Activated CD8-positive, alpha-beta memory T cell treated with anti-CD3 and anti-CD28 coated beads, Interleukin-2, amount 50 U/mL, for 24 hours (primary cell): Measurements from ENCODE around the gene TRMT2A.

ENCODE experiments used
- DNase-seq: peaks from one replicate; pipeline ENCODE4 v3.0.0-alpha.2; 2020; ENCODE audit errors: extremely low read depth

TRMT2A gene

GRCh38 chr22:20133930-20134549 lies 17.0 kb upstream of the TRMT2A start:
- no peak for DNase-seq

DNA sequence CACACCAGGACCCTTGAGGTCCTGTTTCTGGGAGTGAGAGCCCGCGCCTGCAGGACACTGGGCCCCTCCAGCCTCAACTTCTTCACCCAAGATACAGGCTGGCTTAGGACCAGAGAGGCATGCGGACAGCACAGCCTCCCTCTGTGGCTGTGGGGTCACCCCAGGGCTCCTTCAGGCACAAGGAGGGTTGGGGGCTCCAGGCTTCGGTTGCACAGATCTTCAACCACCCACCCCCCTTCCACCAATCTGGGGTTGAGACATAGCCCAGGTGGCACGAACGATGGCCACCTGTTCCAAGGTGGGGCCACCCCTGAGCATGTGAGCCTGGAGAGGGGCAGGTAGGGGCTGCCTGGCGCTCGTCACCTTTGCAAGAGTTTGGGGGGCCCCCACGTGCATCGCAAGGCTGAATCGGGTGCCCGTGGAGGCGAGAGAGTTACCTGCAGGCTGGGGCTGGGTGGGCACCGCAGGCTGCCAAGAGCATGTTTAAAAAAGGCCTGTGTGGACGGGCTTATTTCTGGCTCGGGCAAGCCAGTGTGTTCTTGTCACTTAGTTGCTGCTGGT lies 15.7 kb upstream of the TRMT2A start:
- no peak for DNase-seq

GRCh38 chr22:20131859-20132685 lies 15.0 kb upstream of the TRMT2A start:
- DNase-seq = no peak

GRCh38 chr22:20131597-20131858 lies 14.5 kb upstream of the TRMT2A start, which contains the start of gene ZDHHC8:
Gene ZDHHC8 (plus strand): TSS chr22:20131804. CDS start chr22:20131948, 144 bp downstream.
- DNase-seq = no peak

- DNase-seq = peak; percentile 51
Observed at GRCh38 chr22:20130731-20131596, 13.9 kb upstream of the TRMT2A start.

DNA sequence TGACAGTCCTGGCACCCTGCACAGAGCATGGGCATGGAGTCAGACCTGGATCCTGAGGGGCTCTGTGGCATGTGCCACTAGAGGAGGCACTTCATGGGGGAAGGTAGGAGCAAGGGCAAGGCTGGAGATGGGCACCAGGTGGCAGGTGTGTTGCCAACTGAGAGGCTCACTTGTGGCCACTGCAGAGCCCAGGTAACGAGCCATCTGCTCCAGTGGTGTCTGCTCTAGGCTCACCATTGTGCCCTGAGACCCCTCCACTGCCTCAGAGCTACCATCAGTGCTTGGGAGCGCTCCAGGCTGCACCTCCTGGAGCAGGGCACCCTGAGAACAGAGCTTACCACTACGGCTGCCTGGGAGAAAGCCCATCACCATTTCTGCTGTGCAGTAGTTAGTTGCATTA lies 13.3 kb upstream of the TRMT2A start:
- no peak for DNase-seq

DNA sequence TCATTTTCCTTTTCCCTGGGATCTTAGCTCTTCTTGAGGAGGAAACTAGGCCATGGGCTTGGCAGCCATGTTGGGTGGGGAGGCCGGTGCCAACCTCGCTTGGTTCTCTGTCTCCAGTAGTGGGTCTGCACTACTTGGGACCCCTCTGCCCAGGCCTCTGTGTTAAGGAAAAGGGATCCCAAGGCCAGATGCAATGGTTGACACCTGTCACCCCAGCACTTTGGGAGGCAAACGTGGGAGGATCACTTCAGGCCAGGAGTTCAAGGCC lies 12.7 kb upstream of the TRMT2A start:
- DNase-seq = no peak

DNA sequence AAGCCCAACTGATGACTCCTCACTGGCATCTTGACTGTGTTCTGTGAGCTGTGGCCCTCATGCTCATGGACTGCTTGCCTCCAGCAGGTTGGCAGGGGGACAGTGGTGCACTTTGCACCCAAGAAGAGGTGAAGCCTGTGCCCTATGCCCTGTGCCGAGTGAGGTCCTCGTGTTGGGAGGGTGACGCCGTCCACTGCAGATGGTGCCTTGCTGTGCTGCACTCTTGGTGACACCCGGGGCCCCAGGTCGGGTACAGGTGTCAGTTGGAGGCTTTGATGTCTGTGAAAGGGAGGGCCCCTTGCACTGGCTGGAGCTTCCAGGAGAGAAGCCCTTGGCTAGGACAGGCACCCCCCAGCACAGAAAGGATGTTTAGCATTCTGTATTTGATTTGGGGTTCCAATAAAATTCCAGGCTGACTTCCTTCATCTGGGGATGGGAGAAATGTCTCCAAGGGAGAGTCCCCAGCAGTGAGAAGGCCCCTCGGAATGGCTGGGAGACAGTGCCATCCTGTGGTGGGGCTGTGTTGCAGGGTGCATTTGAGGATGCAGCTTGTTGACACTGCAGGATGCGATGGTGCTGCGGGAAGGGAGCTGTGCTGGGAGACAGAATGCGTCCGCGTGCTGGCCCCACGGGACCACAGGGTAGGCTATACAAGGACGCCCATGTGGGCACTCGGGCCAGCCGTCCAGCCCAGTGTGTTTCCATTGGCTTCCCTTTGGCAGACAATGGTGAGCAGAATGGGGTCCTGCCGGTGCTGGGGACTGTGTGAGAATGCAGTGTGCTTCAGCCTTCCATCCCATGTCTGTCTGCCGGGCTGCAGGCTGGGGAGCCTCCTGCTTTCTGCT lies 12.1 kb upstream of the TRMT2A start:
- DNase-seq = no peak

DNA sequence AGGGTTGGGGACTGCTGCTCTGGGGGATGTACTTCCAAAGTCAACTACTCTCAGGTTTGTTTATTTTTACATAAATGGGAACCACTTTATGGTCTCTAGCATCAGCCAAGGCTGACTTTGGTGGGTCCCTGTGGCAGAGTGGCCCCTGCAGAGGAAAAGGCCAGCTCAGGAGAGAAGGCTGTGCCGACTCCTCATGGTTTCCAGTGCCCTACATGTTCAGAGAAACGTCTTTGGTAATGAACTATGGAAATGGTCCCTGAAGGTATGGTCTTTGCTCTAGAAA lies 11.5 kb upstream of the TRMT2A start:
- no peak for DNase-seq

DNA sequence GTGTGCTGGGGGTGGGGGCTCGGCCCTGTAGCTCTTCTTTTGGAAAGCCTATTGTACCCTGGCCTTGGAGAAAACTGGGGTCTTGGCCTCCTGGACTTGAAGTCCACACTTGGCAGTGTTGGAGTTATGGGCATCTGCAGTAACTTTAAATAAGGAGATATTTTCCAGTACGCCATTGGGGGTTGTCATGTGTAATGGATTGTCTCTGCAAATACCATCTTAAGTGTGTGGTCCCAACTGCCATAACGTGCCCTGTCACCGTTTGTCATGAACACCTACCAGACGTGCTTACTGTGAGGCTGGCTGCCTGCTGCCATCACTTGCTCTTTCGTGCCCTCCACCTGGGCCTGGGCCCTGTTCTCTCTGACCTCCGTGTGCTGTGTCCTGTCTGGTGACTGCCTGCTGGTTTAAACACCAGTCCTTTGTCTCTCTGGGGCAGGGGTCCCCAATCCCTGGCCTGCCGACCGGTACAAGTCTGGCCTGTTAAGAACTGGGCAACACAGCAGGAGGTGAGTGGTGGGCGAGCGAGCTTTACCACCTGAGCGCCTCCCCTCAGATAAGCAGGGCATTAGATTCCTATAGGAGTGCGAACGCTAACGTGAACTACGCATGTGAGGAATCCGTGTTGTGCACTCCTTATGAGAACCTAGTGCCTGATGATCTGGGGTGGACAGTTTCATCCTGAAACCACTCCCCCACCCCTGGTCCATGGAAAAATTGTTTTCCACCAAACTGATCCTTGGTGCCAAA lies 11.0 kb upstream of the TRMT2A start:
- DNase-seq = no peak

GRCh38 chr22:20127318-20127868 lies 10.4 kb upstream of the TRMT2A start:
- no peak for DNase-seq

DNA sequence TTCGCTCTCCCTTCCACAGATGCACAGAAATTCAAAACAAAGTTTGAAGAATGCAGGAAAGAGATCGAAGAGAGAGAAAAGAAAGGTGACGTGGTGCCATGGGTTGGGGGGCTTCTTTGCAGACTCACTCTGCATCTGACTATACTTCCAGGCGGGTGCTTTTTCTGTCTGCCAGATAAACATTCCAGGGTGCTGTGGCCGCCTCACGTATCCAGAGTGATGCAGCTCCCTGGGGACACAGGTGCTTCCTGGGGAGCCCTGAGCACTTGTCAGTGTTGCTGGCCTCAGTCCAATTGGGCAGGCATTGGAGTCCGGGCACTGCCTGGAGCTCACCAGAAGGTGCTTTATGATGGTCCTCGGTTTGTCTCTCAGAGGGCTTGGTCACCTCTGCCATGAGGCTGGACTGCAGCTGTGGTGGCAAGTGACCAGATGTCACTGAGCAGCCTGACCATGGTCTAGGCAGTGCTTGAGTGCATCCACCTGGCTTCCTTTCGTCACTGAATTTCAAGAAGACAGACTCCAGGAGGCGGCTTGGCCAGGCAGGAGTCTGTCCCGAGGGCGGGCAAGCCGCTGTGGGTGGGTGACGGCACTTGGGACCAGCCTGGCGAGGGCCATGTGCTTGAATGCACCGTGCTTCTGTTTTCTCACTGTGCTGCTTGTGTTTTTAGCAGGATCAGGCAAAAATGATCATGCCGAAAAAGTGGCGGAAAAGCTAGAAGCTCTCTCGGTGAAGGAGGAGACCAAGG lies 9.4 kb upstream of the TRMT2A start:
- no peak for DNase-seq

DNA sequence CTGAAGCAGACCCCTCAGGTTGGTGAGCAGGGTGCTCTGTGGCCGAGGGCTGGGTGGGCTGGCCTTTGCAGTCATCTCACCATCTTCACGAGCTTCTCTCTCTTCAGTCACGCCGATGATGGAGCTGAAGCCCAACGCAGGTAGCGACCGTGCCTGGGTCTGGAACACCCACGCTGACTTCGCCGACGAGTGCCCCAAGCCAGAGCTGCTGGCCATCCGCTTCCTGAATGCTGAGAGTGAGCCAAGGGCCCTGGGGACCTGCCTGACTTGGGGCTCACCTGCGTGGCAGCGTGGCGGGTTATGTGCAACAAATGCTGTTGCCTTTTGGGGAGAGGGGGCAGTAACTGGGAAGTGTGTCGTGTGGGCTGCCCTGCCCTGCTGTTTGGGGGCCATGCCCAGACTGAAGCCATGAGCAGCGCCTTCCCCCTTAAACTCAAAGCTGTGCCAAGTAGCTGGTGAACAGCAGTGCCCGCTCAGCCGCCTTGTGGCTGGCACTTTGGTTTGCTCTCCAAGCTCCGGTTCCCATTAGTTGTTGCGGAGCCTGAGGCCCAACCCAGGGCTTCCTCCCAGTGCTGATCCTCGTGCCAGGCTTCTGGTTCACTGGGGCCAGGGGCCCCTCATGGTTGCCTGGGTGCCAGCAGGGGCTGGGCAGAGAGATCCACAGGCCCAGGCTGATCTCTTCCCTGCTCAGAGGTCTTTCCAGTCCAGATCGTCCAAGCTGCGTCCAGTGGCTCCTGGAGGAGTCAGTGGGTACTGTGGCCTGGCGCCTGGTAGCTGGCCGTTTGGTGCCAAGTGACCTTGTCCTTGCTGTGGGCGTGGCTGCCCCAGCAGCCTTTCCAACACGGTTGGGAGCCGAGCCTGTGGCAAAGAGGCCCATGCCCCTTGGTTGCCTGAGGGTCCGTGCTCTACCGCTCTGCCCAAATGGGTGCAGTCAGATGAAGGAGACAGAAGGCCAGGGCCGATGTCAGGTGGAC lies 8.5 kb upstream of the TRMT2A start:
- DNase-seq = no peak

DNA sequence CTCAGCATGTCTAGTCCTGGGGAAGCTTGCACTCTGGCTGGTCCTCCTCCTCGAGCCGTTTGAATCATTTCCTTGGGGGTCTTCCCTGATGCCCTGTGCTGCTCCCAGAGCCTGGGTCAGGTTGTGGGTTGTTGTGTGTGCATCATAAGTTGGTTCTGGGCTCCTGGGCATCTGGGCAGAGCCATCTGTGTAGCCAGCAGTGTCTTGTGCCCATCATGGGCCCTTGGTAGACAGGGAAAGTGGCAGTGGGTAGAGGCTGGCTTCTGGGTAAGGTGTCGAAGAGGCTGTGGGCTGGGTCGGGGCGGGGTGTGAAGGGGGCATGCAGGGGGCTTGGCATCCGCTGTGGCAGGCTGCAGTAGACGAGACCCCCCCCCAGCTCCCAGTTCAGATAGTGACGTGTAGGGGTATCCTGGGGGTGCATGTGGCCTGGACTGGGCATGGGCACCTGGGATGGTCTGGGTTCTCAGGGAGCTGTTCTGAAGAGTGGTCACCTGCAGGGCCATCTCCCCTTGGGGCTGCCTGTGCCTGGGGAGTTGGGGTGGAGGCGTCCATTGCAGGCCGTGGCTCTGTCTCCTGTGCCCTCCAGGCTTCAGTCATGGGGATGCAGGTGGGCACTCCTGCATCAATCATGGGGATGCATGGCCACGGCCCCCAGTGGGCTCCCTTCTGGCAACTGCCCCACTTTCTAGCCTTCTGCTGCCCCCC lies 7.2 kb upstream of the TRMT2A start:
- no peak for DNase-seq

DNA sequence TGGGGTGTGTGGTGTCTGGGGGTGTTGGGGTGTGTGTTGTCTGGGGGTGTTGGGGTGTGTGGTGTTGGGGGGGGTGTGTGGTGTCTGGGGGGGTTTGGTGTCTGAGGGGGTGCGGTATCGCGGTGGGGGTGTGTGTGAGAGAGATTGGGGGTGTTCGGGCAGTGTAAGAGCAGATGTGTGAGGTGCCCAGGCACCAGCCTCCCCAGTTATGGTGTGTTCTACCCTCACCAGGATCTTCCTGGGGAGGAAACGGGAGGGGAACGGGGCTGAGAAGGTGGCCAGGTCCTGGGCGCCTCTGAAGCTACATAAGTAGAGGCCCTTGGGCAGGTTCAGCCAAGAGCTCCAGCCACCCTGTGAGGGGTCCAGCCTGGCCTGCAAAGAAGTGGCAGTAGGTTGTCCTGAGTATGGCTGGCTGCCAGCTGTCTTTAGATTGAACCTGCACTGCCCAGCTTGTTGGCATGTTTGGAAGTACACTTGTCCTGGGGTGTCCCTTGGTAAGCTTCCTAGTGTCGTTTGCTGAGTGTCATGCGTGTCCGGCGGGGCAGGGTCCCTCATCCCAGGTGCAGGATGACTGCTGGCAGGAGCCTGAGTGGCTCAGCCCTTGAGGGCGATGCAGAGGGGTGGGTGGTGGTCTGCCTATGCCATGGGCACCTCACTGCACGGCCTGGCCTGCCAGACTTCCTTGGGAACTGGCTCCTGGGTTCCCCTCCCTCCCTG lies 6.5 kb upstream of the TRMT2A start:
- DNase-seq = no peak

- no peak for DNase-seq
Observed at GRCh38 chr22:20121856-20122415, 4.9 kb upstream of the TRMT2A start.

GRCh38 chr22:20118300-20119020 lies 1.4 kb upstream of the TRMT2A start:
- DNase-seq = no peak
